ENCODE results near the gene ARID4B.

GRCh38 chr1:235207209-235207565 lies 120.8 kb downstream of the ARID4B start:
- no peak for TF ChIP-seq CTCF (tag by site-specific recombination; IDR thresholded peaks at IDR 0.05)
- no peak for TF ChIP-seq EGR2 (tag by site-specific recombination; IDR thresholded peaks at IDR 0.05; ENCODE audit: low read depth)
- TF ChIP-seq KLF1 (tag by site-specific recombination; IDR thresholded peaks at IDR 0.05) = no peak
- no peak for TF ChIP-seq ZNF114 (tag by site-specific recombination; IDR thresholded peaks at IDR 0.05)
- TF ChIP-seq ZNF274 (IDR thresholded peaks at IDR 0.05; ENCODE audit: low read length) = no peak
- TF ChIP-seq ZNF274 (tag by site-specific recombination; IDR thresholded peaks at IDR 0.05; ENCODE audit: borderline replicate concordance) = no peak
- TF ChIP-seq PRDM2 (tag by site-specific recombination; IDR thresholded peaks at IDR 0.05; ENCODE audit: borderline replicate concordance) = no peak
- TF ChIP-seq ZBTB49 (tag by site-specific recombination; IDR thresholded peaks at IDR 0.05; ENCODE audit: low read depth) = no peak
- no peak for TF ChIP-seq HIC1 (tag by site-specific recombination; IDR thresholded peaks at IDR 0.05)
- TF ChIP-seq REST (tag by site-specific recombination; IDR thresholded peaks at IDR 0.05) = no peak
- no peak for TF ChIP-seq PRDM4 (tag by site-specific recombination; IDR thresholded peaks at IDR 0.05)
- no peak for TF ChIP-seq ZNF324 (tag by site-specific recombination; IDR thresholded peaks at IDR 0.05)
